Measurements from ENCODE around the gene ARID5B.

DNA sequence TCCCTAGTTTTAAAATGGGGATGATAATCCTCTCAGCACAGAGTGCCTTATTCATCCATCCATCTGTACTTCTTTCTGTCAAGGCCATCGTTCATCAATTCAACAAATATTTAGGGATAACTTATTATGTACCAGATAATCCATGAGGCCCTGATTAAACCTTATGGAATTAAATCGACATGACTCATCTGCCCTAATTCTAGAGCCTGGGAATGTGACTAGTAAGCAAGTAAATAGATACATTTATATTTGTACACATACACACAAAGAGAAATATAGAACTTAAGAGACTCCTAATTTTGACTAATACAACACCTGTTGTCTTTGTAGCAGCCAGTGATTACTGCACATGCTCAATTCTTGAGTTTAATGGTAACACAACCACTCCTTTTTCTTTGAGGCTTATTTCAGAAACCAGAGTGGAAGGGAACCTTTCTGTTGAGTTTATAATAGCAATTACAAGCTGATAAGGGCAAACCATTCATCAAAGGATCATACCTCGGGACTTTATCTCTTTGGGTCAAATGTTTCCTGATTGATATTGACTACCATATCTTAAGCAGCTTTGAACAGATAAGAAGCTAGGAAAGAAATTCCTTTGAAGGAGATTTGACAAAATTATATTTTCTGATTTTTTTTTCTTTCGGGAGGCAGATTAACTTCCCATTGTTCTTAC lies 122.7 kb downstream of the ARID5B start:
- TF ChIP-seq, protein P1, sequence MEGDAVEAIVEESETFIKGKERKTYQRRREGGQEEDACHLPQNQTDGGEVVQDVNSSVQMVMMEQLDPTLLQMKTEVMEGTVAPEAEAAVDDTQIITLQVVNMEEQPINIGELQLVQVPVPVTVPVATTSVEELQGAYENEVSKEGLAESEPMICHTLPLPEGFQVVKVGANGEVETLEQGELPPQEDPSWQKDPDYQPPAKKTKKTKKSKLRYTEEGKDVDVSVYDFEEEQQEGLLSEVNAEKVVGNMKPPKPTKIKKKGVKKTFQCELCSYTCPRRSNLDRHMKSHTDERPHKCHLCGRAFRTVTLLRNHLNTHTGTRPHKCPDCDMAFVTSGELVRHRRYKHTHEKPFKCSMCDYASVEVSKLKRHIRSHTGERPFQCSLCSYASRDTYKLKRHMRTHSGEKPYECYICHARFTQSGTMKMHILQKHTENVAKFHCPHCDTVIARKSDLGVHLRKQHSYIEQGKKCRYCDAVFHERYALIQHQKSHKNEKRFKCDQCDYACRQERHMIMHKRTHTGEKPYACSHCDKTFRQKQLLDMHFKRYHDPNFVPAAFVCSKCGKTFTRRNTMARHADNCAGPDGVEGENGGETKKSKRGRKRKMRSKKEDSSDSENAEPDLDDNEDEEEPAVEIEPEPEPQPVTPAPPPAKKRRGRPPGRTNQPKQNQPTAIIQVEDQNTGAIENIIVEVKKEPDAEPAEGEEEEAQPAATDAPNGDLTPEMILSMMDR (IDR thresholded peaks at IDR 0.05): no peak
- TF ChIP-seq POLR2A (IDR thresholded peaks at IDR 0.05): no peak
